ENCODE measurements around the gene TACC2.
"Not testable (repeated sequence)": the region's sequence is repeated elsewhere in the genome, so short reads cannot be mapped to it uniquely, and the experiment has no call there.

Gene TACC2

DNA sequence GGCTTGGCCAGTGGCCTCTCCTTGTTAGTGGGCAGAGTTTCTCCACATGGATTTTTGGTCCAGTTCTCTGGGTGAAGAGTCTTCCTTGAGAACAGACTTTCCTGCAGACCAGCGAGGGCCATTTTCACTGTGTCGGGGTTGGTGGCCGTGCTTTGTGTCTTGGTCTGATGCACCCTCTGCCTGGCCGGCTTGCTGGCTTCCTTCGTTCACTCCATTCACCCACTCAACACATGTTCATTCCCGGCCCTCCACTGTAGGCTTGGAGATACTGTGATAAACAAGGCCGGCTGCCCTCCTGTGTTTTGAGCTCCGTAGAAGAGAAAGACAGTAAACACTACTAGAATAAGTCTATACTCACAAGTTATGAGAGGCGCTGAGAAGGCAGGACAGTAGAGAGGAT is 205.3 kb downstream of the TACC2 start:
- no peak overlapping the region for H3K4me3 ChIP-seq (ENCODE audit: low read length)
- TF ChIP-seq, protein P1, sequence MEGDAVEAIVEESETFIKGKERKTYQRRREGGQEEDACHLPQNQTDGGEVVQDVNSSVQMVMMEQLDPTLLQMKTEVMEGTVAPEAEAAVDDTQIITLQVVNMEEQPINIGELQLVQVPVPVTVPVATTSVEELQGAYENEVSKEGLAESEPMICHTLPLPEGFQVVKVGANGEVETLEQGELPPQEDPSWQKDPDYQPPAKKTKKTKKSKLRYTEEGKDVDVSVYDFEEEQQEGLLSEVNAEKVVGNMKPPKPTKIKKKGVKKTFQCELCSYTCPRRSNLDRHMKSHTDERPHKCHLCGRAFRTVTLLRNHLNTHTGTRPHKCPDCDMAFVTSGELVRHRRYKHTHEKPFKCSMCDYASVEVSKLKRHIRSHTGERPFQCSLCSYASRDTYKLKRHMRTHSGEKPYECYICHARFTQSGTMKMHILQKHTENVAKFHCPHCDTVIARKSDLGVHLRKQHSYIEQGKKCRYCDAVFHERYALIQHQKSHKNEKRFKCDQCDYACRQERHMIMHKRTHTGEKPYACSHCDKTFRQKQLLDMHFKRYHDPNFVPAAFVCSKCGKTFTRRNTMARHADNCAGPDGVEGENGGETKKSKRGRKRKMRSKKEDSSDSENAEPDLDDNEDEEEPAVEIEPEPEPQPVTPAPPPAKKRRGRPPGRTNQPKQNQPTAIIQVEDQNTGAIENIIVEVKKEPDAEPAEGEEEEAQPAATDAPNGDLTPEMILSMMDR (conservative IDR thresholded peaks at IDR 0.05; ENCODE audit: low read length): no peak
- no peak for DNase-seq (ENCODE audit: low read depth)

DNA sequence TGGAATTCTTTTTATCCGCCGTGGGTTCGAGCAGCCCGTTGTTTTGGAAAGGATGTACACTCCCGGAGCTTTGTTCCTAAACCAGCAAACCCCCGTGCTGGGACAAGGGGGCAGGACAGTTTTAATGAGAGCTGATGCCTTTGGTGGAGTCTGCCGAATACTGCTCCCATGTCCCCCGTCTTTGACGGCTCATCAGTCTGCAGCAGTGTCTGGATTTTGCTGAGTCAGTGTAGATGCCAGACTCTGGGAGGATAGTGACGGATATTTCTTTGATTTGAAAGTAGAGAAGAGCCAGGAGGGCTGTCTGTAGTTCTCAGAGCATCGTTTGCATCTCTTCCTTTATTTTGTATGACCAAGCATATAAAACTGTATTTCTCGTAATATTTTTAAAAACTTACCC is 207.3 kb downstream of the TACC2 start:
- TF ChIP-seq, protein P1 (conservative IDR thresholded peaks at IDR 0.05; ENCODE audit: low read length): no peak
- no peak for DNase-seq (ENCODE audit: low read depth)
- H3K4me3 ChIP-seq (ENCODE audit: low read length): no peak overlapping the region

DNA sequence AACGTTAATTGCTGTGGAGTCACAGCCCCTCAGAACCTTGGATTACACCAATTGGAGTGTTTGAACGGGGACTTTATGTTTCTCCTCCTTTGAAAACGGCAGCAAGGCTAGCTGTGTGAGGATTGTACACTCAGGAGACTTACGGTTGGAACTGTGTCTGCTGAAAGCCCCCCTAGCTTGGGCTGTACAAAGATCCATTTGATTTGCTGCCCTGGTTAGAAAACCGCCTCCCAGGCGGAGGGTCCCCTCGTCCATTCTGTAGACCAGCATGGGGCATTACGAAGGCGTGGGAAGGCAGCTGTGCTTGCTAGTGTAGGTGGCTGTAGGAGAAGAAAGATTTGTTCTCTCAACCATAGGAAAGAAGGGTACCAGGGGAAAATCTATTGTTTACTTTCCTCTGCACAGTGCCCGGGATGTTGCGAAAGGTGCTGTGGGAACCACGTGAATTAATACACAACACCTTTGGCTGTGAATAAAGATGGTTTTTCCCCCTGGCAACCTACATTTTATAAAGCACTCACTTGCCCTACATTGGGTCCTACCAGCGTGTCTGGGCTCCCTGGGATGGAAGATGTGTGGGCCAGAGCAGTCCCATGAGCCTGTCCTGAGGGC is 208.8 kb downstream of the TACC2 start:
- H3K4me3 ChIP-seq (ENCODE audit: low read length): no peak overlapping the region
- no peak for DNase-seq (ENCODE audit: low read depth)
- TF ChIP-seq, protein P1 (conservative IDR thresholded peaks at IDR 0.05; ENCODE audit: low read length): no peak

DNA sequence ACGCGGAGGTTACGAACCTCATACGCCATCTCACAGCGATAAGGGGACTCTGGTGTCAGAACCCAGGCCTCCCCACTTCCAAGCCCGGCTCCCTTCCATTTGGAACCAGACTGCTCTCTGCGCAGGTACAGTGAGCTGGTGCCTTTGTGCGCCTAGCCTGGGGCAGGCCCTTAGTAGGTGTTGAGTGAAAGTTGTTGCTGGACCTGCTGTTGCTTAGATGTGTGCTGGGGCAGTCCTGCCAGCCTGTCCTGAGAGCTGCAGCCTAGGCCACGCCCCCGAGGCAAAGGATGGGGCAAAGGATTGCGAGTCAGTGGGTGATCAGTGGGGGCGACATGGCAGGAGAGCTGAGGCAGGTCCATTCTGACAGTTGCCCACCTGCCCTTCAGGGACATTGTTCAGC is 209.7 kb downstream of the TACC2 start:
- no peak overlapping the region for H3K4me3 ChIP-seq (ENCODE audit: low read length)
- TF ChIP-seq, protein P1 (conservative IDR thresholded peaks at IDR 0.05; ENCODE audit: low read length): no peak
- DNase-seq (ENCODE audit: low read depth): no peak

DNA sequence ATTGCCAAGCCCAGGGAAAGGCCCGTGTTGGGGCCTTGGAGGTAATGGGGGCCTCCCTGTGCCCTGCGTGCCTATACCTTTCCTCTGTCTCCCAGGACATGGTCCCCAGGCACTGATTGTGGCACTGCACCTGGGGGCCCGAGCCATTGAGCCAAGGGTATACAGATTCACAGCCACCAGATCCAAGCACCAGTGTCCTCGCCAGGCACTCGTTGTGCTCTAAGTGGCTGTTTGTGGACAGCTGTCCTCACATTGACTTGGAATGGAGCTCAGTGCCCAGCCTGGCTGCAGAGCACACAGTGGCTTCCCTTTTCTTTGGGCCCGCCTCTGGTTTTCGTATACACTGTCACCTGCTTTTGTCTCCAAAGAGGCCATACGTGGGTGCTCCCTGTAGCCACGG is 210.1 kb downstream of the TACC2 start:
- DNase-seq (ENCODE audit: low read depth): no peak
- TF ChIP-seq, protein P1 (conservative IDR thresholded peaks at IDR 0.05; ENCODE audit: low read length): no peak
- H3K4me3 ChIP-seq (ENCODE audit: low read length): no peak overlapping the region

DNA sequence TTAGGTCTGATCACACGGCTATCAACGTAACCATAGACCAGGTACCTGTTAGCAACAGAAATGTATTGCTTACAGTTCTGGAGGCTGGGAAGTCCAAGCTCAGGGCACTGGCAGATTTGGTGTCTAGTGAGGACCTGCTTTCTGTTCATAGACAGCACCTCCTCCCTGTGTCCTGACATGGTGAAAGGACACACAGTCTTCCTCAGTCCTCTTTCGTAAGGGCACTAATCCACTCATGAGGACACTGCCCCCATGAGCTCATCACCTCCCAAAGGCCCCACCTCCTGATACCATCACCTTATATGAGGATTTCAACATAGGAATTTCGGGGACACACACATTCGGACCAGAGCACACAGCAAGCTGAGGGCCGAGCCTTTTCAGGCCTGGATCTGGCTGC is 210.7 kb downstream of the TACC2 start:
- H3K4me3 ChIP-seq (ENCODE audit: low read length): no peak overlapping the region
- TF ChIP-seq, protein P1 (conservative IDR thresholded peaks at IDR 0.05; ENCODE audit: low read length): no peak
- no peak for DNase-seq (ENCODE audit: low read depth)

DNA sequence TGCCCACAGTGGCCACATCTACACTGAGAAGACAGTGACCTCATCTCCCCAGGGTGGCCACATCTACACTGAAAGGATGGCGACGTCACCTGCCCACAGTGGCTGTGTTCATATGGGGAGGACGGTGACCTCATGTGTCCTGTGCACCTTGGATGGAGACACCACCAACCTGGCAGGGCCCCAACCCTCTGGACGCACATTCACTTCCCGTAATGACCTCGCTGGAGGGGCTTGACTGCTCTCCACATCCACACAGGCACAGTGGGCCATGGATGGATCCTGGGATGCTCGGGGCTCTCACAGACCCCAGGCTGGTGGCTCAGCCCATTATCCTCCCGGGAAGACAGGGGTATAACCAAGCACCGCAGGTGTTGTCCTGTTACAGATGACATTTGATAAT is 212.4 kb downstream of the TACC2 start:
- no peak overlapping the region for H3K4me3 ChIP-seq (ENCODE audit: low read length)
- TF ChIP-seq, protein P1 (conservative IDR thresholded peaks at IDR 0.05; ENCODE audit: low read length): no peak
- no peak for DNase-seq (ENCODE audit: low read depth)

DNA sequence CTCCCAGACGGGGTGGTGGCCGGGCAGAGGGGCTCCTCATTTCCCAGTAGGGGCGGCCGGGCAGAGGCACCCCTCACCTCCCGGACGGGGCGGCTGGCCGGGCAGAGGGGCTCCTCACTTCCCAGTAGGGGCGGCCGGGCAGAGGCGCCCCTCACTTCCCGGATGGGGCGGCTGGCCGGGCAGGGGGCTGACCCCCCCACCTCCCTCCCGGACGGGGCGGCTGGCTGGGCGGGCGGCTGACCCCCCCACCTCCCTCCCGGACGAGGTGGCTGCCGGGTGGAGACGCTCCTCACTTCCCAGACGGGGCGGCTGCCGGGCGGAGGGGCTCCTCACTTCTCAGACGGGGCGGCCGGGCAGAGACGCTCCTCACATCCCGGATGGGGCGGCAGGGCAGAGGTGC is 214.2 kb downstream of the TACC2 start:
- not testable (repeated sequence) for H3K4me3 ChIP-seq (ENCODE audit: low read length); DNase-seq (ENCODE audit: low read depth)

Measured in AG10803 (cell line).